Upper lobe of left lung (tissue), 6 donors: ENCODE measurements around the gene MRPL55. TPM values are rescaled to one million over a fixed set of nuclear protein-coding genes. Genes with fewer than 3 reads are reported as not detected.

Experiments
- ATAC-seq, 2 donors: fragments of 200-7000 bp; cut with Tn5 transposase; one replicate each; pipeline ENCODE4 v1.9.1; 2022; ENCODE audit warnings: mild to moderate bottlenecking in 2 of 2, moderate library complexity in 2 of 2; ENCODE audit not compliant: low FRiP score in 2 of 2
- DNase-seq, 2 donors: peaks; one replicate each; pipeline ENCODE4 v3.0.0-alpha.2; 2019 to 2020
- H3K27ac ChIP-seq, 4 donors: fragments of 200-600 bp; sonication (generic); one replicate each; pipeline ENCODE4 v1.5.1; 2016 to 2019
- H3K27me3 ChIP-seq, 4 donors: fragments of 200-600 bp; sonication (generic); one replicate each; pipeline ENCODE4 v1.5.1; 2017 to 2019
- H3K36me3 ChIP-seq, 4 donors: fragments of 200-600 bp; sonication (generic); one replicate each; pipeline ENCODE4 v1.5.1; 2016 to 2019
- H3K4me1 ChIP-seq, 4 donors: fragments of 200-600 bp; sonication (generic); one replicate each; pipeline ENCODE4 v1.5.1; 2018 to 2019
- H3K4me3 ChIP-seq, 4 donors: fragments of 200-600 bp; sonication (generic); one replicate each; pipeline ENCODE4 v1.5.1; 2017 to 2019; ENCODE audit warnings: mild to moderate bottlenecking in 2 of 4, moderate library complexity in 1 of 4
- H3K9me3 ChIP-seq, 4 donors: fragments of 200-600 bp; sonication (generic); one replicate each; pipeline ENCODE4 v1.5.1; 2018 to 2019
- CTCF ChIP-seq, 6 experiments: fragments of 450-650 bp in 4 of 6; fragments of 200-600 bp in 2 of 6; sonication (generic) in 2 of 6; IDR thresholded peaks; one replicate each; pipeline ENCODE4 v1.5.1; 2016 to 2019; ENCODE audit warnings: antibody characterized with exemption in 6 of 6
- EP300 ChIP-seq, 4 donors: sonication (generic); formaldehyde crosslinking; IDR thresholded peaks; one replicate each; pipeline ENCODE4 v1.5.1; 2017; ENCODE audit warnings: antibody characterized with exemption in 4 of 4, control low read depth in 2 of 4
- POLR2A ChIP-seq, 4 donors: fragments of 450-650 bp; IDR thresholded peaks; one replicate each; pipeline ENCODE4 v1.5.1; 2016 to 2017; ENCODE audit warnings: antibody characterized with exemption in 4 of 4, mild to moderate bottlenecking in 2 of 4
- POLR2AphosphoS5 ChIP-seq, 2 donors: sonication (generic); formaldehyde crosslinking; IDR thresholded peaks; one replicate each; pipeline ENCODE4 v1.5.1; 2017; ENCODE audit warnings: antibody characterized with exemption in 2 of 2
- WGBS, 2 donors: methylation state at CpG; one replicate each; pipeline ENCODE4 v1.1.5; 2017 to 2018; 5-methylcytosine and 5-hydroxymethylcytosine counted together
- total RNA-seq, 6 donors: library from RNA; depleted of rRNA in 4 of 6; stranded (reverse); fragments of >200 nt in 4 of 6; gene quantifications; one replicate each; pipeline versions ENCODE4 v1.1.0 to v1.2.1, GENCODE V29; 2016 to 2021
- donor health status: DM: no; HTN: no; CAD: no; lungs with moderate emphysema.
- donor health status: DM: no; HTN: yes; CAD: no; lungs with severe emphysema.

The MRPL55 gene
- total RNA-seq, 6 donors from 2014 or later: 42.4 to 161 (median 60.1) TPM

- Histone ChIP-seq H3K9me3 (no peaks in the 10 kb centered on the region), H3K36me3 (no peaks in the 10 kb centered on the region), H3K4me1 (no peaks in the 10 kb centered on the region), H3K27me3 (no peaks in the 10 kb centered on the region), H3K27ac (no peak overlapping the region), H3K4me3 (no peak overlapping the region)
- 76 to 83% methylated on average over 1 of the region's 1 CpG for WGBS, 2 donors
- no peak for DNase-seq
- no peak for TF ChIP-seq POLR2A (IDR thresholded peaks at IDR 0.05)
- no peak for TF ChIP-seq CTCF (IDR thresholded peaks at IDR 0.05)
- no peak for TF ChIP-seq EP300 (IDR thresholded peaks at IDR 0.05)
- no peak for TF ChIP-seq POLR2AphosphoS5 (IDR thresholded peaks at IDR 0.05)
- no peak for ATAC-seq
These were observed 13.9 kb upstream of the MRPL55 start for GRCh38 chr1:228122921-228123441.

GRCh38 chr1:228120857-228121489 is 11.9 kb upstream of the MRPL55 start:
- no peaks in the 10 kb centered on the region for H3K4me1 ChIP-seq
- no peak overlapping the region for H3K4me3 ChIP-seq
- H3K27ac ChIP-seq: no peak overlapping the region
- TF ChIP-seq EP300 (IDR thresholded peaks at IDR 0.05): no peak
- TF ChIP-seq CTCF (IDR thresholded peaks at IDR 0.05): no peak
- no peak for TF ChIP-seq POLR2A (IDR thresholded peaks at IDR 0.05)
- no peak for TF ChIP-seq POLR2AphosphoS5 (IDR thresholded peaks at IDR 0.05)
- ATAC-seq (no peak), DNase-seq (no peak)
- no peaks in the 10 kb centered on the region for H3K36me3 ChIP-seq
- WGBS, 2 donors: 57 to 60% methylated on average over 5 of the region's 5 CpGs
- no peaks in the 10 kb centered on the region for H3K9me3 ChIP-seq
- H3K27me3 ChIP-seq: no peaks in the 10 kb centered on the region

DNA sequence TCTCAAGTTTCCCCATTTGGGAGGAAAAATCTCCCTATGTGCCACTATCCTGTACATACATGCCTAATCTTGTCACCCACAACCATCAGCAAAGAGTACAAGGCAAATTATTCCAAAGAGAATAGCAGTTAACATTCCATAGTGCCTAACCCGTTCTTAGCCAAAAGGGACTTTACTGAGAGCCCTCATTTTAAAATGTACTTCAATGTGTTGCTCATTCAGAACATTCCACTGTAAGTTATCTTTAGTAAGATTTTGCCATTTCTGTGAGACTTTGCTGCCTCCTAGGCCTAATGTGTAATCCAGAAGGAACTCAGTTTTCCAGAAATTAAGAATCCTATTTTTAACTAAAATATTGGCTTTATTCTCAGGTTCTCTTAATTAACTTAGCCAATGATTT is 11.3 kb upstream of the MRPL55 start:
- no peaks in the 10 kb centered on the region for H3K4me1 ChIP-seq
- WGBS, 2 donors: 60 to 65% methylated on average over 1 of the region's 1 CpG
- no peak for TF ChIP-seq EP300 (IDR thresholded peaks at IDR 0.05)
- no peak for TF ChIP-seq CTCF (IDR thresholded peaks at IDR 0.05)
- TF ChIP-seq POLR2AphosphoS5 (IDR thresholded peaks at IDR 0.05): no peak
- TF ChIP-seq POLR2A (IDR thresholded peaks at IDR 0.05): no peak
- H3K36me3 ChIP-seq: no peaks in the 10 kb centered on the region
- no peak overlapping the region for H3K4me3 ChIP-seq
- H3K9me3 ChIP-seq: no peaks in the 10 kb centered on the region
- DNase-seq (no peak), ATAC-seq (no peak)
- H3K27me3 ChIP-seq: no peaks in the 10 kb centered on the region
- H3K27ac ChIP-seq: no peak overlapping the region

GRCh38 chr1:228118040-228118439 is 8.9 kb upstream of the MRPL55 start:
- no peak overlapping the region for H3K4me3 ChIP-seq
- H3K4me1 ChIP-seq: no peaks in the 10 kb centered on the region
- no peak overlapping the region for H3K27ac ChIP-seq
- ATAC-seq (no peak), DNase-seq (no peak)
- TF ChIP-seq CTCF (IDR thresholded peaks at IDR 0.05): no peak
- TF ChIP-seq POLR2AphosphoS5 (IDR thresholded peaks at IDR 0.05): no peak
- no peak for TF ChIP-seq POLR2A (IDR thresholded peaks at IDR 0.05)
- no peak for TF ChIP-seq EP300 (IDR thresholded peaks at IDR 0.05)
- no peaks in the 10 kb centered on the region for H3K27me3 ChIP-seq
- no peaks in the 10 kb centered on the region for H3K9me3 ChIP-seq
- 89% methylated on average over 2 of the region's 2 CpGs for WGBS, 2 donors
- H3K36me3 ChIP-seq: no peaks in the 10 kb centered on the region

DNA sequence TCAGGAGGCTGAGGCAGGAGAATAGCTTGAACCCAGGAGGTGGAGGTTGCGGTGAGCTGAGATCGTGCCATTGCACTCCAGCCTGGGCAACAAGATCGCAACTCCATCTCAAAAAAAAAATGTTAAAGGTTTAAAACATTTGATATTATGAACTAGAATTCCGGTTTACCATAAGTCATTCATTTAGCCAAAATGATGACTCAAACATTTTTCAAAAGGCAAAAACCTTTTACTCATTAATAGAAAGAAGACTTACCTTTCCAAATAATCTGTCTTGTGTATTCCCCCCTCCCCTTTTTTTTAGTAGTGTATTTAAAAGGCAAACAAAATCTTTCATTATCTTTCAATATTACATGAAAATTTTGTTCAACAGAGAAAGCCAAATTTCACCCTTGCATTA is 8.2 kb upstream of the MRPL55 start:
- DNase-seq: no peak
- WGBS, 2 donors: 96 to 97% methylated on average over 4 of the region's 4 CpGs
- no peaks in the 10 kb centered on the region for H3K27me3 ChIP-seq
- H3K9me3 ChIP-seq: no peaks in the 10 kb centered on the region
- no peaks in the 10 kb centered on the region for H3K36me3 ChIP-seq
- H3K27ac ChIP-seq: no peak overlapping the region
- TF ChIP-seq POLR2A (IDR thresholded peaks at IDR 0.05) (no peak), CTCF (IDR thresholded peaks at IDR 0.05) (no peak), POLR2AphosphoS5 (IDR thresholded peaks at IDR 0.05) (no peak), EP300 (IDR thresholded peaks at IDR 0.05) (no peak)
- no peak for ATAC-seq
- no peak overlapping the region for H3K4me3 ChIP-seq
- H3K4me1 ChIP-seq: no peaks in the 10 kb centered on the region
